Activated CD4-positive, alpha-beta T cell treated with anti-CD3 and anti-CD28 coated beads, Interleukin-2, amount 10 ng/mL, durations not matched to agents 7 days and 5 days (primary cell): ENCODE results near the gene MIER3. TPM values are rescaled to one million over a fixed set of nuclear protein-coding genes. Genes with fewer than 3 reads are reported as not detected.

ENCODE experiments used
- CTCF ChIA-PET: fragments of 350-600 bp; sonication (Branson Sonifier 250); formaldehyde crosslinking; loops from one replicate; lab custom pipeline; 2021; ENCODE audit warnings: antibody characterized with exemption; lab: Charles Lee
- POLR2A ChIA-PET: fragments of 350-600 bp; sonication (Branson Sonifier 250); formaldehyde crosslinking; loops from one replicate; lab custom pipeline; 2021; ENCODE audit warnings: antibody characterized with exemption; lab: Charles Lee
- DNase-seq: peaks from one replicate; pipeline ENCODE4 v3.0.0-alpha.2; 2020
- H3K27ac Mint-ChIP-seq: one replicate; pipeline ENCODE4 v1.8.0; 2021; ENCODE audit warnings: mild to moderate bottlenecking, moderate library complexity, mixed read lengths
- H3K27me3 Mint-ChIP-seq: one replicate; pipeline ENCODE4 v1.8.0; 2021; ENCODE audit warnings: mixed read lengths
- H3K36me3 Mint-ChIP-seq: one replicate; pipeline ENCODE4 v1.8.0; 2021; ENCODE audit warnings: low read depth, mixed read lengths
- H3K4me1 Mint-ChIP-seq: one replicate; pipeline ENCODE4 v1.8.0; 2021; ENCODE audit warnings: mixed read lengths
- H3K4me3 Mint-ChIP-seq: one replicate; pipeline ENCODE4 v1.8.0; 2021; ENCODE audit warnings: mild to moderate bottlenecking, moderate library complexity, mixed read lengths
- H3K9me3 Mint-ChIP-seq: one replicate; pipeline ENCODE4 v1.8.0; 2021; ENCODE audit warnings: mixed read lengths
- total RNA-seq, 2 experiments: library from RNA; stranded (reverse); gene quantifications; one replicate each; pipeline ENCODE4 v1.2.3, GENCODE V29; 2021

The MIER3 gene
- total RNA-seq, 2 experiments from 2014 or later, result 22.4 to 23.1 TPM

DNA sequence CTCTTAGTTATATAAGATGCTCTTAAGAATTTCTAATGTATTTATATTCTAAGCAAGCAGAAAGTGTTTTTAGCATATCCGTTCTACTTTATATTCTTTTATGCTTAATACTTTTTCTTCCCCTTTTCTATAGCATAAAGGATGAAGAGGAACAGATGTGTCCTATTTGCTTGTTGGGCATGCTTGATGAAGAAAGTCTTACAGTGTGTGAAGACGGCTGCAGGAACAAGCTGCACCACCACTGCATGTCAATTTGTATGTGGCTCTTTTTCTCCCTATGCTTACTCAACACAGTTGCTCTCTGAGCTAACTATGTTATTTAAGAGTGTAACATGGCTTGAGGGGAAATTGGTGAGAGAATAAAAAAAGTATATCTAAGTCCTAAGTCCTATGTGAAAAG lies 80.1 kb downstream of the MIER3 start:
- Mint-ChIP-seq H3K36me3 (peaks cover 66% of the 10 kb centered on the region), H3K4me1 (peaks cover 8% of the 10 kb centered on the region), H3K9me3 (no peaks in the 10 kb centered on the region), H3K4me3 (no peak overlapping the region), H3K27me3 (no peaks in the 10 kb centered on the region), H3K27ac (no peak overlapping the region)
- ChIA-PET CTCF (interaction anchor here (0.6 kb wide), 1 partner anchor 134 kb away, joined by 4 read pairs; no protein-coding TSS in a partner anchor), POLR2A (no interaction called here)
- no peak for DNase-seq

Other genes starting within 250 kb of the MIER3 start
- 10 to 100 TPM; 59.9 to 63.9 TPM for gene MAP3K1, start 136.6 kb downstream of the MIER3 start, total RNA-seq
- 1 to 10 TPM; 4.0 to 5.1 TPM for gene SETD9, start 42.5 kb downstream of the MIER3 start, total RNA-seq
- 100 to 1,000 TPM in 1 of 2 experiments, 10 to 100 TPM in 1; 86.4 to 104 TPM for gene GPBP1, start 221.9 kb upstream of the MIER3 start, total RNA-seq